NCI-H524 treated with DMSO at 0.1 percent for 48 hours (cell line): Measurements from ENCODE around the gene SND1.

Source experiments
- DNase-seq: peaks from one replicate; lab custom pipeline; 2025; lab: John Stamatoyannopoulos, UW

The SND1 gene

DNA sequence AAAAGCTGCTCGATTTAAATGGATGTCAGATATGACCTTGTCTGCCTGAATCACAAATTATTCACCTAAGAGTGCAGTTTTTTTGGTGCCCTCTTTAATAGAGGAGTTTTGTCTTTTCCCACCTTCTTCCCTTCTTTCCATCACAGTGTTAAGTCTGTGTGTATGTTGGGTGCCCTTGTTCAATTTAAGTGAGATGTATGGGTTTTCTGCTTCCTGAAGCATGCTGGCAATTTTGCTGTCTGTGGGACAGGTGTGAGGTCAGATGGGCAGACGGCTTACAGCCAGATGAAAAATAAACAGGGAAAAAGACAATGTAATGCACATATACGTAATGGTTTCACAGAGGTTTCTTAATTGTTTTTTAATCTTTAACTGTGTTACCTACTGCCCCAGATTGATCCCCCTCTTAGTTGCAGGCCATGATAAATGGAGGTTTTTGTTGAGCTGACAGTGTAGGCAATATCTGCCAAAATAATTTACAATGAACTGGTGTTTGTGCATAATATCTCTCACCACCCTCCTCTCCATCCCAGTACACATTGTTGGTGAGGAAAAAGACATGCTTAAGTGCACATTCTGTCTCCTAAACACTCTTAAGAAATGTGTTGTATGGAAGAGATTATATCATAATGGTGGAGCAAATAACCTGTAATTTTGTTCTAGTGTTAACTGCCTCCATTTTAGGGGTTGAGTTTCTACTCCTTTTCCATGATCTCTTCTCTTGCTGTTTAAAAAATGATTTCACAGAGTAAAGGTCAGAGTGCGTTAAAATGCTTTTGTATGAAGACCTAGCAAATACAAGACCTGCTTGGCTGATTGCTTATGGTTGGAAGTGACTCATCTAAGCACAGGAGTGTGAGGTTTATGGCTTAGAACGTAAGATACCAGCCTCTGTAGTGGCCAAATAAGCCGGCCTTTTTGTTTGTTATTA, 255.4 kb downstream of the SND1 start:
- no peak for DNase-seq

- DNase-seq: no peak
These were observed 256.6 kb downstream of the SND1 start for GRCh38 chr7:127908430-127909258.

DNA sequence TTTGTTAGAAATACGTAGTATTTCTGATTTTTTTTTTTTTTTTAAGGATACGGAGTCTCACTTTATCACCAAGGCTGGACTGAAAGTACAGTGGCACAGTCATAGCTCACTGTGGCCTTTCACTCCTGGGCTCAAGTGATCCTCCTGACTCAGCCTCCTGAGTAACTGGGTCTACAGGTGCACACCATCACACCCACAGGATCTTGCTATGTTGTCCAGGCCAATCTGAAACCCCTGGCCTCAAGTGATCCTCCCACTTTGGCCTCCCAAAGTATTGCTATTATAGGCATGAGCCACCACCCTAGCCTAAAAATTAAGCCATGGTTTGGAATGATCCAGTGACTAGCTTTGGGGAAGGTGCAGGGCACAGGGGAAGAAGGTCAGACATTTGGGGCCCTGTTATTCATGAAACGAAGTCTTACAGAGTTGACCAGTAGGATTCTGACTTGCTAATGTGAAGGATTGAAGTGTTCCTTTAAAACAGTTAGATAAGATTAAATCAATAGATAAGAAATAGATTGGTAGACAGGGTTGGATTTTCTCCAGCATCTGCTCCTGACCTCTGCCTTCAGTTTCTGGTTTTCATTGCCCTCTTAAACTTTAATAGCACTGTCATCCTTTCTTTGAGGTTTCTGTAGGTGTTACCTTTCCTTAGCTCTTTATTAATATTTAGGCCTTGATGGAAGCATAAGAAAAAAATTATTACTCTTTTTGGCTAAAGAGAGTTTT, 257.6 kb downstream of the SND1 start:
- no peak for DNase-seq

GRCh38 chr7:127910670-127911069, 258.7 kb downstream of the SND1 start:
- DNase-seq: no peak

- no peak for DNase-seq
These were observed 260.0 kb downstream of the SND1 start for GRCh38 chr7:127911968-127912511.

DNA sequence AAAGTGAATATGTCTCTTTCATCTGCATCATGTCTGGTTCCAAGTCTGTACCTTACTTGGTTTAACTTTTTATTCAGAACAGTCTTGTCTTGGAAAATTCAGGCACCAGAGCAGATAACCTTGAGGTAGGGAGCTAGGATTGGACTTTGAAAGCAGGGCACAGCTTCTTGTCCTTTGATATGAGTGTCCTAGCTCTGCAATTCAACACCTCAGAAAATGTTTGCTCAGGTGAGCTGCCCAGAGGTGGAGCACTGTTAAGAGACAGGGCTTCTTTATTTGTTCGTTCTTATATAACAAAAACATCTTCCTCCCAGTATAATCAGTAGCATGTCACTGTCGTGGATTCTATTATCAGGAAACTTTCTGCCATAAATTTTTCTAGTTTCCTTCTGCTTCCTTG, 260.9 kb downstream of the SND1 start:
- DNase-seq: no peak

DNA sequence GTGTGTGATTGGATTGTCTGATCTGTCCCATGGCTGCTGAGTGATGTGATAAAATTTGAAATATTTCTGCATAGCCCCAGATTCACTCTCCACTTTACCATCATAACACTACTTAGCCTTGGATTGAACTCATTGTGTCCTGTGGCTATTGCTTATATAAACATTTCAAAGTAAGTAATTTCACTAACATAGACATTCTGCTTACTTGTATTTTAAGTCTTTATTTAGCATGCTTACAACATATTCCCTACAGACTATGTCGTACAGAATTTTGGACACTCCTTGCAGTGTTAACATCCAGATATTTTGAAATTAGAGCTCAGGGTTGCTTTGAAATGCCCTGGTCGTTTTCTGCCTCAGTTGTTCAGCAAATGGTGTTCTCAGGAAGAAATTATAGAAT, 261.7 kb downstream of the SND1 start:
- no peak for DNase-seq

GRCh38 chr7:127914693-127915092, 262.7 kb downstream of the SND1 start:
- DNase-seq: no peak

DNA sequence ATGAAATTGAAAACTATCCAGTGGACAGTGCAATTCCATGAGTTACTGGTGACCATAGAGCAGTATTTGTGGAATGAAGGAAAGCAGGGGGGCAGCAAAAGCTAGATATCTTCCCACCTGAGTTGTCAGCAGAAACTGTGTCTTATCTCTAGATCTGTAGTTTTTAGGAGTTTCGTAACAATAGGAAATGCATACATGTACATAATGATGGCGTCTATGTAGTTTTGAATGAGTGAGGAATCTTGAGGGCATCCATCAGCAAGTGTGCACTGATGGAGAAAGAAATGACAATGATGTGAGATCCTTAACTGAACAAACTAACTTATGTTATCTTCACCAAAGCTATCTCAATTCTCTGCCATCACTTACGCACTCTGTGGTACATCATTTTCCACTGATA, 264.7 kb downstream of the SND1 start:
- DNase-seq: no peak

DNA sequence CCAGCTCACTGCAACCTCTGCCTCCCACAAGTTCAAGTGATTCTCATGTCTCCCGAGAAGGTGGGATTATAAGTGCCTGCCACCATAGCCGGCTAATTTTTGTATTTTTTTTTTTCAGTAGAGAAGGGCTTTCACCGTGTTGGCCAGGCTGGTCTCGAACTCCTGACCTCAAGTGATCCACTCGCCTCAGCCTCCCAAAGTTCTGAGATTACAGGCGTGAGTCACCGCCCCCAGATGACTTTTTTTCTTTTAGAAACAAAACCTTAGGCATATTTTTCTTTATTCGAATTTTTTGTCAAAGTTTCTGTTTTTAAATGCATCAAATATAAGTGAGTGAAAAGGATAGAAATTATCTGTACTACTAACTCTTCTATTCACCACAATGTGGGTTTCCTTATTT, 266.1 kb downstream of the SND1 start:
- no peak for DNase-seq

- DNase-seq: no peak
These were observed 268.9 kb downstream of the SND1 start for GRCh38 chr7:127920787-127921438.

- no peak for DNase-seq
These were observed 270.7 kb downstream of the SND1 start for GRCh38 chr7:127922656-127923055.

GRCh38 chr7:127924874-127925273, 272.9 kb downstream of the SND1 start:
- no peak for DNase-seq

DNA sequence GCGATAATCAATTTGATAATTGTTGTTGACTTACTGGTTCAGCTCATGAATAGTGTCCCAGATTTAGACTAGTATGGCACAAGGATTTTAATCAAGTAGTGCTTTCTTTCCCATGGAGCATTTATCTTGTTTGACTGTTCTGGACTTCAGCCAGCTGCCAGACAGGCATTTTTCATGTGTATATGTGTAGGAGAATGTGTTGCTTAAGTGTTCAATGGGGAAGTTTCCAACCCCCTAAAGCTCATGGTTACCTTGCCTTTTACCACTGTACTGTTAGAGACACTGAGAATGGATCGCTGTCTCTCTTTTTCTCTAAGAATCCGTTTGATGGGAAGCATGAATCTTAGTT, 275.3 kb downstream of the SND1 start:
- DNase-seq: no peak

DNA sequence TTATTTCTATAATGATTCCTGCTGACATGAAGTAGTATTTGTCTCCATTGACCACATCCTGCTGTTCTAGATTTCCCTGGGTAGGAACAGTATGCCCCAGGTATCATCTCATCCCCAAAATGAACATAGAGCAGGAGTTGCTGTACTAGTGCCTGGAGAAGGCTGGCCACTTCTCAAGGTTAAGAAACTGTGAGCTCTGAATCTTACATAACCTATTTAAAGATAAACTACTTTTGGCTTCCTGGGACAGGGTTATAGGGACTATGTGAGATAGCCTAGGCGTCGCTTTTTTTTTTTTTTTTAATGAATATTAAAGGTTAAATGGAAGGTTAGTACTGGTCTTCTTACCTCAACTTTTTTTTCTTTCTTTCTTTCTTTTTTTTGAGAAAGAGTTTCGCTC, 276.2 kb downstream of the SND1 start:
- DNase-seq: no peak

GRCh38 chr7:127928852-127929251, 276.9 kb downstream of the SND1 start:
- no peak for DNase-seq

- no peak for DNase-seq
These were observed 278.6 kb downstream of the SND1 start for GRCh38 chr7:127930341-127931328.

GRCh38 chr7:127932076-127932475, 280.1 kb downstream of the SND1 start:
- DNase-seq: no peak

DNA sequence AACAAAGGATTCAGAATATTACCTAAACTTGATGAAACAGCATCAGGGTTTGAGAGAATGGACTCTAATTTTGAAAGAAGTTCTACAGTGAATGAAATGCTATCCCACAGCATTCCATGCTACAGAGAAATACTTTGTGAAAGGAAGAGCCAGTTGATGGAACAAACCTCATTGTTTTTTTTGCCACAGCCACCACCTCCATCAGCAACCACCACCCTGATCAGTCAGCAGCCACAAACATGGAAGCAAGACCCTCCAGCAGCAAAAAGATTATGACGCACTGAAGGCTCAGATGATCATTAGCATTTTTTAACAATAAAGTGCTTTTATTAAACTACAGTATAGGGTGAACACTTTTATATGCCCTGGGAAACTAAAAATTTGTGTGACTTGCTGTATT, 280.5 kb downstream of the SND1 start:
- no peak for DNase-seq

GRCh38 chr7:127933146-127933545, 281.2 kb downstream of the SND1 start:
- DNase-seq: no peak
